Mononuclear cell (primary cell): ENCODE measurements around the gene MRPL17. TPM values are rescaled to one million over a fixed set of nuclear protein-coding genes. Genes with fewer than 3 reads are reported as not detected.
"Not testable (repeated sequence)": the region's sequence is repeated elsewhere in the genome, so short reads cannot be mapped to it uniquely, and the experiment has no call there.

ENCODE experiments used
- H3K27me3 ChIP-seq: 2 replicates; pipeline ENCODE4 v1.6.0; 2011; ENCODE audit warnings: low read length, control low read depth; ENCODE audit not compliant: insufficient read depth
- H3K4me1 ChIP-seq: 2 replicates; pipeline ENCODE4 v1.5.1; 2011; ENCODE audit warnings: mild to moderate bottlenecking, low read length, control low read depth; ENCODE audit not compliant: insufficient read depth
- H3K4me3 ChIP-seq: 2 replicates; pipeline ENCODE4 v1.5.1; 2011; ENCODE audit warnings: mild to moderate bottlenecking, low read length, moderate library complexity
- H3K9me3 ChIP-seq: 2 replicates; pipeline ENCODE4 v1.5.1; 2011; ENCODE audit warnings: low read depth, mild to moderate bottlenecking, control low read depth, low read length
- total RNA-seq: library from RNA; depleted of rRNA; stranded (reverse); fragments of >200 nt; gene quantifications from one replicate; pipeline ENCODE4 v1.2.3, GENCODE V29; 2012

The MRPL17 gene
- total RNA-seq, 1 donor, result 9.0 TPM

GRCh38 chr11:6693342-6694228 is 10.4 kb upstream of the MRPL17 start:
- Histone ChIP-seq H3K27me3 (no peaks in the 10 kb centered on the region), H3K4me1 (peaks cover 9% of the 10 kb centered on the region), H3K4me3 (no peak overlapping the region), H3K9me3 (no peaks in the 10 kb centered on the region)

DNA sequence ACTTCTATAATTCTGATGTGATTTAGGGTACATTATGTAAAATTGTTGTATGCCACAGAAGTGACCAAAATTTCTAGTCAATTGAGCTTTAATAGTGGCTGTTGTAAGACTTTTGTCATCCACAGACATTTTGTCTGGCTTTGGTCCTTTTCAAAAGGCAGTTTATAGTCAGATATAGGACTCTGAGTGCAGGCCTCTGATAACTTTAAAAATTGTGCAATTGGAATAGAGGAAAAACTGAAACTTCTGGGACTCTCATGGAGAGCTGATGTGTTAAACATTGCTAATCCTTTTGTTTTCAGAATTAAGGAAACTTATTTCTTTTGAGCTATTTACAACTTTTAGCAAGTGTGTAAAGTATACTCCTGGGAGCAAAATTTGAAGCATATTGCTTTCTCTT is 9.0 kb upstream of the MRPL17 start:
- no peak overlapping the region for H3K4me3 ChIP-seq
- peaks cover 9% of the 10 kb centered on the region for H3K4me1 ChIP-seq
- no peaks in the 10 kb centered on the region for H3K27me3 ChIP-seq
- no peaks in the 10 kb centered on the region for H3K9me3 ChIP-seq

DNA sequence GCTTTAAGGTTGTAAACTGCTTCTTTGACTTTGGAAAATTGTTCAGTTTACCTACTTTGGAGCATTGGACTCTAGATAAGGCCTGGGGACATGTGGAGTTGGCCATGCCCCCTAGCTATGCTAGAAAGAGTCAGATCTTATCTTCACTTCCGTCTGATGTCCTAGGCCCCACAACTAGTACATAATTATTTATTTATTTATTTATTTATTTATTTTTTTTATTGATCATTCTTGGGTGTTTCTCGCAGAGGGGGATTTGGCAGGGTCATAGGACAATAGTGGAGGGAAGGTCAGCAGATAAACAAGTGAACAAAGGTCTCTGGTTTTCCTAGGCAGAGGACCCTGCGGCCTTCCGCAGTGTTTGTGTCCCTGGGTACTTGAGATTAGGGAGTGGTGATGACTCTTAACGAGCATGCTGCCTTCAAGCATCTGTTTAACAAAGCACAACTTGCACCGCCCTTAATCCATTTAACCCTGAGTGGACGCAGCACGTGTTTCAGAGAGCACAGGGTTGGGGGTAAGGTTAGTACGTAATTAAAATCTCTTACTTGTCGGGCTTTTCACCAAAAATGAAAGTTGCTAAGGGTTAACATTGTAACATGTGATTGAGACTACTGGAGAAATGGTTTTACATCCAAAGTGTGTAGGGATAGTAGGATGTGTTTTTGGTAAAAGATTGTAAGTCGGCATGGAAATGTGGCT is 7.4 kb upstream of the MRPL17 start:
- H3K4me3 ChIP-seq, H3K4me1 ChIP-seq, H3K27me3 ChIP-seq, H3K9me3 ChIP-seq: not testable (repeated sequence)

GRCh38 chr11:6687876-6688275 is 4.7 kb upstream of the MRPL17 start:
- Histone ChIP-seq H3K4me3 (no peak overlapping the region), H3K9me3 (no peaks in the 10 kb centered on the region), H3K4me1 (no peaks in the 10 kb centered on the region), H3K27me3 (no peaks in the 10 kb centered on the region)

DNA sequence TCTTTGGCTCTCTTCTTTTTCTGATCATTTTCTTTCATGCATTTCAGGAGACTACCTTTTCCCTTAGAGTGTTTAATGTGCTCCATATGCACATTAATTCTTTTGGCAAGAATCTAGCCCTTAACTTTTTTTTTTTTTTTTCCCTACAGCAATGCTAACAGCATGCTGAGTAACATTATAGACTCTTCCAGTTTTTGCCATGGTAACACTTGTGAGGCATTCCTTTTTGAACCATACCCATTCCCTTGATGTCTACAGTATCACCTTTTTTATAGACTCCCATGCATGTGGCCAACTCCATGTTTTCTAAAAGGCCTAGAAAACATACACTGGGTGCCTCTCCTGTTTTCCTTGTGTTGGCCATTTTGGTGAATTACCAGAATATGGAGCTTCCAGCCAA is 2.9 kb upstream of the MRPL17 start:
- no peaks in the 10 kb centered on the region for H3K27me3 ChIP-seq
- H3K4me1 ChIP-seq, result peaks cover 17% of the 10 kb centered on the region
- no peaks in the 10 kb centered on the region for H3K9me3 ChIP-seq
- H3K4me3 ChIP-seq, result no peak overlapping the region

- peaks cover 20% of the 10 kb centered on the region for H3K4me1 ChIP-seq
- H3K4me3 ChIP-seq, H3K27me3 ChIP-seq, H3K9me3 ChIP-seq: not testable (repeated sequence)
Observed at GRCh38 chr11:6684068-6684467, 928 bp upstream of the MRPL17 start.

- Histone ChIP-seq H3K27me3 (no peaks in the 10 kb centered on the region), H3K4me1 (peaks cover 20% of the 10 kb centered on the region), H3K9me3 (no peaks in the 10 kb centered on the region), H3K4me3 (peak overlapping the region; percentile 99)
Observed at GRCh38 chr11:6682591-6682935, 577 bp downstream of the MRPL17 start.

DNA sequence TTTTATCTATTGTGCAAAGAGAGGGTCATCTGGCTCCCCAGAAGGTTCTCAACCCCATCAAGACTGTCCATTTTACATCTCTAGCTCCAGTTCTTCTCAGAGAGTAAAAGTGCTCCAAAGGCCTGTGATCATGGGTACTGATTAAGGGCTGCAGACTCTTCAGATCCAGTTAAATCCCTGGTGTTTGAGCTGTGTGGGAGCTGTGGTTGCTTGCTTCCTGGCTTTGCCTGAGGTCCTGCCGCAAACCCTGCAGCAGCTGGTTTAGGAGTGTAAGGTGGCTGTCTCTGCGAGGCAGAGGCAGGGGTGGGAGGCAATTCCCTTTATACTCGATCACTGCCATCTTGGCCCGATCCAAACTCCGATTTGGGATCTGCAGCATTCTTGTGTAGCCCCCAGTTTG is 1.2 kb downstream of the MRPL17 start:
- peak overlapping the region; percentile 99 for H3K4me3 ChIP-seq

DNA sequence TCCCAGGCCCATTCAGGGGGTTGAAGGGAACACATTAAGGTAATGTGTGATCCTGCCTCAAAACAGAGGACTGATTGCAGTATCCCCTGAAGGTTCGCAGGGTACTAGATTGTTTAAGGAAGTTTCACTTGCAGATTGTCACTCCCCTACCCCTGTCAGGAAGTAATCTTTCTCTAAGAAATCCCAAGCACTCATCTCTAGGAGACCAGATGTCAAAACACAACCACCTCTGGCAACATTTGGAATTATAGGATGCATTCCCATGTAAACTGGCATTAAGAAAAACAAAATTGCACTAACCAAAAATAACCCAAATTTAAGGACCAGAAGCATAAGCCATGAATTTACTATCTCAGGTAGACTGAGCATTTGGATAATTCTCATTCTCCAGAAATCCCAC is 1.6 kb downstream of the MRPL17 start:
- Histone ChIP-seq H3K9me3 (no peaks in the 10 kb centered on the region), H3K4me3 (no peak overlapping the region), H3K27me3 (no peaks in the 10 kb centered on the region), H3K4me1 (peaks cover 20% of the 10 kb centered on the region)

More for the DNA sequence above, 1.2 kb downstream of the MRPL17 start:
- Histone ChIP-seq H3K27me3 (no peaks in the 10 kb centered on the region), H3K4me1 (peaks cover 20% of the 10 kb centered on the region), H3K9me3 (no peaks in the 10 kb centered on the region)

- no peak overlapping the region for H3K4me3 ChIP-seq
Observed at GRCh38 chr11:6677018-6677417, 6.1 kb downstream of the MRPL17 start.

DNA sequence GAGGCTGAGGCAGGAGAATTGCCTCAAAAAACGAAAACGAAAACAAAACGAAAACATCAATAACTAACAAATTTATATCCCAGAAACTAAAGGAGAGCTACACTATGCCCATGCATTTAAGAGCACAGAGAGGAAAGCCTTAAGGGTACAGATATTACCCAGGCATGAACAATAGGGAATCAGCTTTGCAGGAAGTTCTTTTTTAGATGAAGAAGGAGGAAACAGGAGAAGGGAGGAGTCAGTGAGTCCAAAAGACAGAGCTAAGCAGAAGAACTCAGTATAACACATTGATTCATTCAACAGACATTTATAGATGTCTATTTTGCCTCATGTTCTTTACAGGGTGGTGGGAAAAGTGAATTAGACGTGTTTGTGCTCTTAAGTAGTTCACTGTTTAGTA is 8.3 kb downstream of the MRPL17 start:
- Histone ChIP-seq H3K27me3 (no peaks in the 10 kb centered on the region), H3K4me1 (peaks cover 15% of the 10 kb centered on the region), H3K4me3 (no peak overlapping the region), H3K9me3 (no peaks in the 10 kb centered on the region)

More at GRCh38 chr11:6677018-6677417, 6.1 kb downstream of the MRPL17 start:
- no peaks in the 10 kb centered on the region for H3K9me3 ChIP-seq
- peaks cover 18% of the 10 kb centered on the region for H3K4me1 ChIP-seq
- no peaks in the 10 kb centered on the region for H3K27me3 ChIP-seq

GRCh38 chr11:6674219-6674597 is 8.9 kb downstream of the MRPL17 start:
- H3K9me3 ChIP-seq, result no peaks in the 10 kb centered on the region
- no peak overlapping the region for H3K4me3 ChIP-seq
- no peaks in the 10 kb centered on the region for H3K27me3 ChIP-seq
- peaks cover 15% of the 10 kb centered on the region for H3K4me1 ChIP-seq

- H3K27me3 ChIP-seq, result no peaks in the 10 kb centered on the region
- no peak overlapping the region for H3K4me3 ChIP-seq
- no peaks in the 10 kb centered on the region for H3K9me3 ChIP-seq
- peaks cover 15% of the 10 kb centered on the region for H3K4me1 ChIP-seq
Observed at GRCh38 chr11:6673523-6674218, 9.5 kb downstream of the MRPL17 start.

GRCh38 chr11:6671991-6672390 is 11.1 kb downstream of the MRPL17 start:
- no peak overlapping the region for H3K4me3 ChIP-seq
- H3K9me3 ChIP-seq, result no peaks in the 10 kb centered on the region
- H3K4me1 ChIP-seq, result peaks cover 24% of the 10 kb centered on the region
- H3K27me3 ChIP-seq, result no peaks in the 10 kb centered on the region

DNA sequence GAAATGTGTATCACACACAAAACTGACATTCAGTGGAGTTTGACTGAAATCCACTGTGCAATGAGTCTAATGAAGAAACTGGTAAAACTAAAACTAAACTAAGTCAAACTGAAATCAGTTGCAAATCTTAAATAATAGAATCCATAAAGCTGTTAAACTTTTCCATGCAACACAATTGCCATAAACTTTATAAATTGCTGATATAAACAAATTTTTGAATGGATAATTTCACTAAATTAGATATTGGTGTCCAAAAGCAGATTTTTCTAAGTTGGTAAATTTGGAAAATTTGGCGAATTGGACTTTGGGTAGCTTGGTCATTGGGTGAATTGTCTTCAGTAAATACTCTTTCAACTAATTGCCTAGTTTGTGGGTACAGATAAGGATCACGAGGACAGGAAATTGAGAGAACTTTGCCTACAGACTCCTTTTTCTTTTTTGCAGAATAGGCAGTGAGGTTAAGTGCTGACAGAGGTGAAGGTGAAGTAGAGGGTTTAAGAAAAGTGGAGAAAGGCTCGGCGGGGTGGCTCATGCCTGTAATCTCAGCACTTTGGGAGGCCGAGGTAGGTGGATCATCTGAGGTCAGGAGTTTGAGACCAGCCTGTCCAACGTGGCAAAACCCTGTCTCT is 12.8 kb downstream of the MRPL17 start:
- H3K4me1 ChIP-seq, result peaks cover 24% of the 10 kb centered on the region
- H3K9me3 ChIP-seq, result no peaks in the 10 kb centered on the region
- no peak overlapping the region for H3K4me3 ChIP-seq
- no peaks in the 10 kb centered on the region for H3K27me3 ChIP-seq
